SJCRH30 (cell line): ENCODE results near the gene GPRC5C. TPM values are rescaled to one million over a fixed set of nuclear protein-coding genes. Genes with fewer than 3 reads are reported as not detected.
A peak's percentile ranks its signal among the peaks of the same experiment; 100 is the strongest.

ENCODE experiments used
- DNase-seq, 2 experiments: peaks; one replicate each; pipeline ENCODE4 v3.0.0-alpha.2; 2015 to 2020
- H3K27ac ChIP-seq: fragments of 250-450 bp; sonication (Bioruptor Pico); 2 replicates; pipeline ENCODE4 v1.5.1; 2020; ENCODE audit warnings: mild to moderate bottlenecking, moderate library complexity
- H3K27me3 ChIP-seq: fragments of 250-450 bp; sonication (Bioruptor Pico); 2 replicates; pipeline ENCODE4 v1.5.1; 2020; ENCODE audit warnings: mild to moderate bottlenecking, moderate library complexity
- H3K36me3 ChIP-seq: fragments of 250-450 bp; sonication (Bioruptor Pico); 2 replicates; pipeline ENCODE4 v1.5.1; 2020; ENCODE audit warnings: mild to moderate bottlenecking, moderate library complexity
- H3K4me1 ChIP-seq: fragments of 250-450 bp; sonication (Bioruptor Pico); 2 replicates; pipeline ENCODE4 v1.5.1; 2020; ENCODE audit warnings: mild to moderate bottlenecking, moderate library complexity
- H3K4me3 ChIP-seq: fragments of 250-450 bp; sonication (Bioruptor Pico); 2 replicates; pipeline ENCODE4 v1.5.1; 2020; ENCODE audit warnings: mild to moderate bottlenecking, moderate library complexity
- H3K9me3 ChIP-seq: fragments of 250-450 bp; sonication (Bioruptor Pico); replicated peaks from 2 replicates; pipeline ENCODE4 v1.5.1; 2020; ENCODE audit warnings: mild to moderate bottlenecking, moderate library complexity
- total RNA-seq: library from RNA; depleted of rRNA; stranded (reverse); fragments of >200 nt; shearing (Covaris generic); gene quantifications from 2 replicates; pipeline ENCODE4 v1.2.3, GENCODE V29; 2014

Gene GPRC5C
- total RNA-seq, 1 experiment from 2014 or later, result not detected

GRCh38 chr17:74449773-74450172, 17.9 kb downstream of the GPRC5C start:
- no peak overlapping the region for H3K27ac ChIP-seq
- peaks cover 8% of the 10 kb centered on the region for H3K4me1 ChIP-seq
- H3K27me3 ChIP-seq, result peaks cover 8% of the 10 kb centered on the region; the same call in 1 of the 2 replicates
- no peak overlapping the region for H3K4me3 ChIP-seq
- H3K9me3 ChIP-seq, result no peaks in the 10 kb centered on the region
- H3K36me3 ChIP-seq, result no peaks in the 10 kb centered on the region
- no peak for DNase-seq

GRCh38 chr17:74450231-74450630, 18.3 kb downstream of the GPRC5C start:
- Histone ChIP-seq H3K4me1 (peaks cover 10% of the 10 kb centered on the region), H3K36me3 (no peaks in the 10 kb centered on the region), H3K9me3 (no peaks in the 10 kb centered on the region), H3K27ac (no peak overlapping the region), H3K4me3 (no peak overlapping the region), H3K27me3 (peaks cover 8% of the 10 kb centered on the region; the same call in 1 of the 2 replicates)
- DNase-seq, result no peak

GRCh38 chr17:74450925-74451403, 19.1 kb downstream of the GPRC5C start:
- Histone ChIP-seq H3K36me3 (no peaks in the 10 kb centered on the region), H3K27ac (no peak overlapping the region), H3K4me1 (peaks cover 10% of the 10 kb centered on the region), H3K27me3 (peaks cover 12% of the 10 kb centered on the region; the same call in 1 of the 2 replicates), H3K9me3 (no peaks in the 10 kb centered on the region), H3K4me3 (no peak overlapping the region)
- no peak for DNase-seq

GRCh38 chr17:74451557-74451956, 19.7 kb downstream of the GPRC5C start:
- Histone ChIP-seq H3K27ac (no peak overlapping the region), H3K36me3 (no peaks in the 10 kb centered on the region), H3K4me3 (no peak overlapping the region), H3K27me3 (peaks cover 16% of the 10 kb centered on the region; the same call in 1 of the 2 replicates), H3K4me1 (peaks cover 10% of the 10 kb centered on the region), H3K9me3 (no peaks in the 10 kb centered on the region)
- DNase-seq, result no peak

- Histone ChIP-seq H3K4me1 (peaks cover 10% of the 10 kb centered on the region), H3K4me3 (no peak overlapping the region), H3K27me3 (peaks cover 14% of the 10 kb centered on the region; the same call in 1 of the 2 replicates), H3K27ac (no peak overlapping the region), H3K9me3 (no peaks in the 10 kb centered on the region), H3K36me3 (no peaks in the 10 kb centered on the region)
- DNase-seq, result peak; percentile 71 to 74
Observed at GRCh38 chr17:74452033-74452840, 20.3 kb downstream of the GPRC5C start.

- no peaks in the 10 kb centered on the region for H3K36me3 ChIP-seq
- DNase-seq, result no peak
- peaks cover 10% of the 10 kb centered on the region for H3K4me1 ChIP-seq
- H3K27me3 ChIP-seq, result peaks cover 8% of the 10 kb centered on the region; the same call in 1 of the 2 replicates
- H3K4me3 ChIP-seq, result no peak overlapping the region
- H3K9me3 ChIP-seq, result no peaks in the 10 kb centered on the region
- H3K27ac ChIP-seq, result no peak overlapping the region
Observed at GRCh38 chr17:74452841-74453661, 21.2 kb downstream of the GPRC5C start.

- no peak for DNase-seq
- H3K9me3 ChIP-seq, result no peaks in the 10 kb centered on the region
- peaks cover 10% of the 10 kb centered on the region for H3K4me1 ChIP-seq
- H3K27ac ChIP-seq, result no peak overlapping the region
- peak overlapping the region; percentile 55 for H3K4me3 ChIP-seq
- no peaks in the 10 kb centered on the region for H3K36me3 ChIP-seq
- peaks cover 12% of the 10 kb centered on the region for H3K27me3 ChIP-seq
Observed at GRCh38 chr17:74453665-74454196, 21.8 kb downstream of the GPRC5C start.

- H3K36me3 ChIP-seq, result no peaks in the 10 kb centered on the region
- peaks cover 10% of the 10 kb centered on the region for H3K4me1 ChIP-seq
- peak overlapping the region; percentile 15; the same call in 1 of the 2 replicates for H3K27ac ChIP-seq
- peak overlapping the region; percentile 55 for H3K4me3 ChIP-seq
- peak; percentile 93 to 95 for DNase-seq
- H3K9me3 ChIP-seq, result no peaks in the 10 kb centered on the region
- H3K27me3 ChIP-seq, result peaks cover 19% of the 10 kb centered on the region
Observed at GRCh38 chr17:74454197-74455024, 22.5 kb downstream of the GPRC5C start.

GRCh38 chr17:74455025-74455545, 23.2 kb downstream of the GPRC5C start:
- Histone ChIP-seq H3K36me3 (no peaks in the 10 kb centered on the region), H3K4me3 (no peak overlapping the region), H3K27me3 (peaks cover 24% of the 10 kb centered on the region), H3K27ac (no peak overlapping the region), H3K4me1 (peaks cover 10% of the 10 kb centered on the region), H3K9me3 (no peaks in the 10 kb centered on the region)
- no peak for DNase-seq

- H3K4me1 ChIP-seq, result peaks cover 10% of the 10 kb centered on the region
- H3K9me3 ChIP-seq, result no peaks in the 10 kb centered on the region
- no peak overlapping the region for H3K27ac ChIP-seq
- no peaks in the 10 kb centered on the region for H3K36me3 ChIP-seq
- H3K4me3 ChIP-seq, result no peak overlapping the region
- DNase-seq, result no peak
- H3K27me3 ChIP-seq, result peaks cover 26% of the 10 kb centered on the region
Observed at GRCh38 chr17:74455821-74456220, 23.9 kb downstream of the GPRC5C start.

GRCh38 chr17:74457146-74457819, 25.4 kb downstream of the GPRC5C start:
- peaks cover 10% of the 10 kb centered on the region for H3K4me1 ChIP-seq
- DNase-seq, result peak; percentile 69 to 84
- H3K27ac ChIP-seq, result no peak overlapping the region
- no peaks in the 10 kb centered on the region for H3K36me3 ChIP-seq
- H3K9me3 ChIP-seq, result no peaks in the 10 kb centered on the region
- peaks cover 26% of the 10 kb centered on the region for H3K27me3 ChIP-seq
- no peak overlapping the region for H3K4me3 ChIP-seq

- DNase-seq, result no peak
- no peak overlapping the region for H3K4me3 ChIP-seq
- no peaks in the 10 kb centered on the region for H3K36me3 ChIP-seq
- no peak overlapping the region for H3K27ac ChIP-seq
- peaks cover 10% of the 10 kb centered on the region for H3K4me1 ChIP-seq
- no peaks in the 10 kb centered on the region for H3K9me3 ChIP-seq
- H3K27me3 ChIP-seq, result peaks cover 26% of the 10 kb centered on the region
Observed at GRCh38 chr17:74457820-74458166, 25.9 kb downstream of the GPRC5C start.

GRCh38 chr17:74458835-74459234, 26.9 kb downstream of the GPRC5C start:
- no peaks in the 10 kb centered on the region for H3K36me3 ChIP-seq
- H3K27me3 ChIP-seq, result peaks cover 26% of the 10 kb centered on the region
- H3K4me1 ChIP-seq, result peaks cover 6% of the 10 kb centered on the region; the same call in 1 of the 2 replicates
- H3K27ac ChIP-seq, result no peak overlapping the region
- no peak overlapping the region for H3K4me3 ChIP-seq
- DNase-seq, result no peak
- H3K9me3 ChIP-seq, result no peaks in the 10 kb centered on the region
